HG02970 (cell line): Measurements from ENCODE around the gene HAUS5.
"Not testable (repeated sequence)": the region's sequence is repeated elsewhere in the genome, so short reads cannot be mapped to it uniquely, and the experiment has no call there.

Experiments used
- ATAC-seq: cut with Tn5 transposase; IDR thresholded peaks from one replicate; pipeline ENCODE4 v1.9.1; 2021; ENCODE audit warnings: mild to moderate bottlenecking, moderate library complexity, moderate number of reproducible peaks; ENCODE audit not compliant: unreplicated experiment, low FRiP score

HAUS5 gene

GRCh38 chr19:35612559-35613321, at the start of gene HAUS5:
HAUS5 (plus strand) TSS chr19:35612735; CDS start chr19:35612795, 60 bp downstream.
- peak; percentile 75 for ATAC-seq

- no peak for ATAC-seq
Measured at GRCh38 chr19:35562776-35563175, 49.8 kb upstream of the HAUS5 start.

GRCh38 chr19:35563207-35563829, 49.2 kb upstream of the HAUS5 start, which contains the start of gene ATP4A:
ATP4A (minus strand) TSS chr19:35563658; CDS start chr19:35563629, 29 bp downstream.
- no peak for ATAC-seq

GRCh38 chr19:35565016-35565856, 47.3 kb upstream of the HAUS5 start:
- ATAC-seq: no peak

- ATAC-seq: no peak
Measured at GRCh38 chr19:35566738-35567137, 45.8 kb upstream of the HAUS5 start.

GRCh38 chr19:35569281-35569781, 43.2 kb upstream of the HAUS5 start:
- ATAC-seq: no peak

GRCh38 chr19:35571406-35571965, 41.0 kb upstream of the HAUS5 start:
- no peak for ATAC-seq

GRCh38 chr19:35577918-35578317, 34.6 kb upstream of the HAUS5 start:
- no peak for ATAC-seq

- ATAC-seq: no peak
Measured at GRCh38 chr19:35578707-35579106, 33.8 kb upstream of the HAUS5 start.

GRCh38 chr19:35582760-35583159, 29.8 kb upstream of the HAUS5 start:
- no peak for ATAC-seq

GRCh38 chr19:35585848-35586247, 26.7 kb upstream of the HAUS5 start, which contains the start of gene PMIS2:
PMIS2 (plus strand) TSS chr19:35586173; CDS start chr19:35586260, 87 bp downstream.
- no peak for ATAC-seq

- no peak for ATAC-seq
Measured at GRCh38 chr19:35587321-35587720, 25.2 kb upstream of the HAUS5 start.

GRCh38 chr19:35590875-35591274, 21.7 kb upstream of the HAUS5 start:
- ATAC-seq: no peak

- no peak for ATAC-seq
Measured at GRCh38 chr19:35592226-35592625, 20.3 kb upstream of the HAUS5 start.

- ATAC-seq: not testable (repeated sequence)
Measured at GRCh38 chr19:35595026-35595425, 17.5 kb upstream of the HAUS5 start.

- ATAC-seq: no peak
Measured at GRCh38 chr19:35595928-35596327, 16.6 kb upstream of the HAUS5 start.

GRCh38 chr19:35596366-35596999, 16.1 kb upstream of the HAUS5 start:
- ATAC-seq: no peak

- no peak for ATAC-seq
Measured at GRCh38 chr19:35601971-35602370, 10.6 kb upstream of the HAUS5 start.

GRCh38 chr19:35604436-35604835, 8.1 kb upstream of the HAUS5 start:
- ATAC-seq: not testable (repeated sequence)

GRCh38 chr19:35607170-35607569, 5.4 kb upstream of the HAUS5 start:
- not testable (repeated sequence) for ATAC-seq
